Keratinocyte (primary cell): ENCODE measurements around the gene CELF2.

Source experiments
- EZH2 ChIP-seq: IDR thresholded peaks from one replicate; pipeline ENCODE4 v1.6.1; 2012; ENCODE audit warnings: inconsistent platforms, mild to moderate bottlenecking, low read length, moderate library complexity
- TF ChIP-seq, protein P1 (sequence below), 3 experiments: IDR thresholded peaks in 1 of 3; conservative IDR thresholded peaks in 1 of 3; optimal IDR thresholded peaks in 1 of 3; 2 replicates in 2 of 3; 3 replicates in 1 of 3; pipeline versions ENCODE3 to v1.5.1; 2011; ENCODE audit warnings: low read length in 3 of 3, mild to moderate bottlenecking in 3 of 3, moderate library complexity in 2 of 3, control low read depth in 1 of 3, inconsistent platforms in 1 of 3; ENCODE audit not compliant: insufficient read depth in 2 of 3; ENCODE audit errors: extremely low read depth in 1 of 3

DNA sequence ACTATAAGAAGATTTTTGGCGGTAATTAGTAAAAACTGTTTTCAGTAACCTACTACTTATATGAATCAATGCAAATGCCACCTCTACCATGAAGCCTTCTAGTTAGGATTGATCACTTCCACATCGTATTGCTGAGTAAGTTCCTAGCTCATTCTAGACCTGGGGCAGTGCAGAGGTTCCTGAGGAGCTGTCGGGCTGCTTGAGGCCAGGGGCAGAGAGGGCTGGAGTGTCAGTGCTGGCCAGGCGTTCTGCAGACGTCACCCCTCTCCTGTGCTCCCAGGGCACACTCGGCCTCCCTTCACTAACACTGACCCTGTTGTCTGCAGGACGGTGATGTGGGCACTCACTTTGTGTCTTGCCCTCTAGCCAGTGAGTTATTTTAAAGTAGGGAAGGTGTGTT is 275.7 kb downstream of the CELF2 start:
- TF ChIP-seq EZH2, result no peak
- TF ChIP-seq, protein P1, sequence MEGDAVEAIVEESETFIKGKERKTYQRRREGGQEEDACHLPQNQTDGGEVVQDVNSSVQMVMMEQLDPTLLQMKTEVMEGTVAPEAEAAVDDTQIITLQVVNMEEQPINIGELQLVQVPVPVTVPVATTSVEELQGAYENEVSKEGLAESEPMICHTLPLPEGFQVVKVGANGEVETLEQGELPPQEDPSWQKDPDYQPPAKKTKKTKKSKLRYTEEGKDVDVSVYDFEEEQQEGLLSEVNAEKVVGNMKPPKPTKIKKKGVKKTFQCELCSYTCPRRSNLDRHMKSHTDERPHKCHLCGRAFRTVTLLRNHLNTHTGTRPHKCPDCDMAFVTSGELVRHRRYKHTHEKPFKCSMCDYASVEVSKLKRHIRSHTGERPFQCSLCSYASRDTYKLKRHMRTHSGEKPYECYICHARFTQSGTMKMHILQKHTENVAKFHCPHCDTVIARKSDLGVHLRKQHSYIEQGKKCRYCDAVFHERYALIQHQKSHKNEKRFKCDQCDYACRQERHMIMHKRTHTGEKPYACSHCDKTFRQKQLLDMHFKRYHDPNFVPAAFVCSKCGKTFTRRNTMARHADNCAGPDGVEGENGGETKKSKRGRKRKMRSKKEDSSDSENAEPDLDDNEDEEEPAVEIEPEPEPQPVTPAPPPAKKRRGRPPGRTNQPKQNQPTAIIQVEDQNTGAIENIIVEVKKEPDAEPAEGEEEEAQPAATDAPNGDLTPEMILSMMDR (optimal IDR thresholded peaks at IDR 0.05 in 1 of 3, IDR thresholded peaks at IDR 0.05 in 1 of 3, conservative IDR thresholded peaks at IDR 0.05 in 1 of 3; ENCODE audit: extremely low read depth in 1 of 3, insufficient read depth in 2 of 3, low read length in 3 of 3), result no peak
